ENCODE data around the gene ITPRIPL1. TPM values are rescaled to one million over a fixed set of nuclear protein-coding genes. Genes with fewer than 3 reads are reported as not detected.
A peak's percentile ranks its signal among the peaks of the same experiment; 100 is the strongest.

ITPRIPL1 gene
- total RNA-seq, 1 donor from 2014 or later, result 0.29 TPM

- DNase-seq (ENCODE audit: low read depth), result peak; percentile 25
Observed at GRCh38 chr2:96320728-96321622, 4.1 kb upstream of the ITPRIPL1 start.

GRCh38 chr2:96323849-96324248 is 1.3 kb upstream of the ITPRIPL1 start:
- no peak for DNase-seq (ENCODE audit: low read depth)

GRCh38 chr2:96324721-96325040 is 436 bp upstream of the ITPRIPL1 start:
- DNase-seq (ENCODE audit: low read depth), result no peak

- DNase-seq (ENCODE audit: low read depth), result no peak
Observed at GRCh38 chr2:96325884-96326255, 753 bp downstream of the ITPRIPL1 start.

- no peak for DNase-seq (ENCODE audit: low read depth)
Observed at GRCh38 chr2:96326564-96326963, 1.4 kb downstream of the ITPRIPL1 start.

GRCh38 chr2:96326990-96327820 is 2.1 kb downstream of the ITPRIPL1 start:
- no peak for DNase-seq (ENCODE audit: low read depth)

- DNase-seq (ENCODE audit: low read depth), result peak; percentile 61
Observed at GRCh38 chr2:96329456-96329855, 4.3 kb downstream of the ITPRIPL1 start.

GRCh38 chr2:96329874-96330273 is 4.8 kb downstream of the ITPRIPL1 start:
- no peak for DNase-seq (ENCODE audit: low read depth)

- peak; percentile 50 for DNase-seq (ENCODE audit: low read depth)
Observed at GRCh38 chr2:96330407-96330806, 5.3 kb downstream of the ITPRIPL1 start.

GRCh38 chr2:96333708-96334107 is 8.6 kb downstream of the ITPRIPL1 start:
- DNase-seq (ENCODE audit: low read depth), result no peak

- no peak for DNase-seq (ENCODE audit: low read depth)
Observed at GRCh38 chr2:96336104-96336775, 11.1 kb downstream of the ITPRIPL1 start.

GRCh38 chr2:96336873-96337272 is 11.8 kb downstream of the ITPRIPL1 start:
- no peak for DNase-seq (ENCODE audit: low read depth)

GRCh38 chr2:96340493-96341414 is 15.6 kb downstream of the ITPRIPL1 start:
- DNase-seq (ENCODE audit: low read depth), result no peak

GRCh38 chr2:96341641-96342040 is 16.5 kb downstream of the ITPRIPL1 start:
- DNase-seq (ENCODE audit: low read depth), result no peak

- no peak for DNase-seq (ENCODE audit: low read depth)
Observed at GRCh38 chr2:96342085-96342484, 17.0 kb downstream of the ITPRIPL1 start.

- no peak for DNase-seq (ENCODE audit: low read depth)
Observed at GRCh38 chr2:96344011-96344410, 18.9 kb downstream of the ITPRIPL1 start.

GRCh38 chr2:96345438-96345837 is 20.3 kb downstream of the ITPRIPL1 start:
- DNase-seq (ENCODE audit: low read depth), result no peak

GRCh38 chr2:96345868-96346462 is 20.8 kb downstream of the ITPRIPL1 start:
- no peak for DNase-seq (ENCODE audit: low read depth)

GRCh38 chr2:96347395-96347794 is 22.3 kb downstream of the ITPRIPL1 start:
- no peak for DNase-seq (ENCODE audit: low read depth)

- peak; percentile 86 for DNase-seq (ENCODE audit: low read depth)
Observed at GRCh38 chr2:96353032-96353561, 28.0 kb downstream of the ITPRIPL1 start.

Data from myocyte (in vitro differentiated cells).